GM12878 (cell line): ENCODE data around the gene EML5. TPM values are rescaled to one million over a fixed set of nuclear protein-coding genes. Genes with fewer than 3 reads are reported as not detected.

Source experiments
- BMI1 ChIP-seq: fragments of 450-650 bp; IDR thresholded peaks from 2 replicates; pipeline ENCODE4 v1.6.1; 2016; ENCODE audit warnings: mild to moderate bottlenecking, moderate library complexity, borderline replicate concordance
- CEBPZ ChIP-seq: fragments of 150-350 bp; IDR thresholded peaks from 2 replicates; pipeline ENCODE4 v1.6.1; 2016; ENCODE audit warnings: low read depth, low read length
- CHD2 ChIP-seq: IDR thresholded peaks from 2 replicates; pipeline ENCODE4 v1.6.1; 2011; ENCODE audit warnings: low read depth, low read length, improper control_type of control experiment, borderline replicate concordance
- CREM ChIP-seq: IDR thresholded peaks from 2 replicates; pipeline ENCODE4 v1.6.1; 2014; ENCODE audit warnings: antibody characterized with exemption, low read depth
- EZH2 ChIP-seq: IDR thresholded peaks from 2 replicates; pipeline ENCODE4 v1.6.1; 2012; ENCODE audit warnings: low read depth, mild to moderate bottlenecking, control low read depth, inconsistent platforms, low read length, borderline replicate concordance; ENCODE audit not compliant: control insufficient read depth
- FOXK2 ChIP-seq: fragments of 450-650 bp; IDR thresholded peaks from 2 replicates; pipeline ENCODE4 v1.6.1; 2017; ENCODE audit warnings: mild to moderate bottlenecking, moderate library complexity
- FOXM1 ChIP-seq: IDR thresholded peaks from 2 replicates; pipeline ENCODE4 v1.6.1; 2012; ENCODE audit warnings: low read depth, mild to moderate bottlenecking, inconsistent platforms, low read length, moderate library complexity
- HDAC6 ChIP-seq: fragments of 200-600 bp; sonication (generic); IDR thresholded peaks from one replicate; pipeline ENCODE4 v1.8.0; 2017; ENCODE audit warnings: antibody characterized with exemption; ENCODE audit not compliant: unreplicated experiment
- IRF5 ChIP-seq: fragments of 450-650 bp; IDR thresholded peaks from 2 replicates; pipeline ENCODE4 v1.6.1; 2017; ENCODE audit warnings: borderline replicate concordance
- JUND ChIP-seq: IDR thresholded peaks from 2 replicates; pipeline ENCODE4 v1.6.1; 2012; ENCODE audit warnings: low read depth, mild to moderate bottlenecking, low read length, improper control_type of control experiment, moderate library complexity
- LARP7 ChIP-seq: fragments of 450-650 bp; IDR thresholded peaks from 2 replicates; pipeline ENCODE4 v1.6.1; 2017; ENCODE audit warnings: mild to moderate bottlenecking
- MEF2A ChIP-seq: IDR thresholded peaks from 2 replicates; pipeline ENCODE4 v1.6.1; 2011; ENCODE audit warnings: low read depth, mild to moderate bottlenecking, low read length, moderate library complexity; ENCODE audit not compliant: insufficient read depth
- MTA3 ChIP-seq: IDR thresholded peaks from 2 replicates; pipeline ENCODE4 v1.6.1; 2012; ENCODE audit warnings: low read length, inconsistent platforms, borderline replicate concordance
- NBN ChIP-seq: fragments of 450-650 bp; IDR thresholded peaks from 2 replicates; pipeline ENCODE4 v1.6.1; 2016
- NR2C1 ChIP-seq: fragments of 450-650 bp; IDR thresholded peaks from 2 replicates; pipeline ENCODE4 v1.6.1; 2017; ENCODE audit warnings: antibody characterized with exemption, mild to moderate bottlenecking, moderate library complexity
- PAX5 ChIP-seq: IDR thresholded peaks from 2 replicates; pipeline ENCODE4 v1.6.1; 2011; ENCODE audit warnings: low read depth, low read length, borderline replicate concordance
- POLR2AphosphoS2 ChIP-seq: IDR thresholded peaks from 2 replicates; pipeline ENCODE4 v1.6.1; 2011; ENCODE audit warnings: low read depth, mild to moderate bottlenecking, low read length, improper control_type of control experiment, moderate library complexity
- RAD51 ChIP-seq: fragments of 450-650 bp; IDR thresholded peaks from 2 replicates; pipeline ENCODE4 v1.6.1; 2016; ENCODE audit warnings: moderate library complexity, mild to moderate bottlenecking, inconsistent platforms
- SIX5 ChIP-seq: IDR thresholded peaks from 2 replicates; pipeline ENCODE4 v1.6.1; 2011; ENCODE audit warnings: mild to moderate bottlenecking, low read depth, low read length, moderate library complexity; ENCODE audit not compliant: severe bottlenecking
- SMAD1 ChIP-seq: fragments of 450-650 bp; IDR thresholded peaks from 2 replicates; pipeline ENCODE4 v1.6.1; 2018; ENCODE audit warnings: mild to moderate bottlenecking, low read depth; ENCODE audit not compliant: partially characterized antibody
- SMC3 ChIP-seq: IDR thresholded peaks from 2 replicates; pipeline ENCODE4 v1.6.1; 2011; ENCODE audit warnings: low read length, improper control_type of control experiment, borderline replicate concordance
- SRF ChIP-seq, 2 experiments: IDR thresholded peaks; 2 replicates each; pipeline ENCODE4 v1.6.1; 2011; ENCODE audit warnings: low read depth in 2 of 2, low read length in 2 of 2, mild to moderate bottlenecking in 1 of 2, moderate library complexity in 1 of 2
- STAT3 ChIP-seq: IDR thresholded peaks from 2 replicates; pipeline ENCODE4 v1.6.1; 2011; ENCODE audit warnings: low read depth, low read length, improper control_type of control experiment
- TAF1 ChIP-seq: IDR thresholded peaks from 2 replicates; pipeline ENCODE4 v1.6.1; 2011; ENCODE audit warnings: mild to moderate bottlenecking, low read depth, low read length, borderline replicate concordance
- TARDBP ChIP-seq: IDR thresholded peaks from 2 replicates; pipeline ENCODE4 v1.6.1; 2016; ENCODE audit warnings: borderline replicate concordance
- YY1 ChIP-seq: IDR thresholded peaks from 2 replicates; pipeline ENCODE4 v1.6.1; 2011; ENCODE audit warnings: low read depth, mild to moderate bottlenecking, low read length
- ZNF622 ChIP-seq: fragments of 450-650 bp; IDR thresholded peaks from 2 replicates; pipeline ENCODE4 v1.6.1; 2017; ENCODE audit warnings: mild to moderate bottlenecking, inconsistent platforms
- polyA plus RNA-seq, 11 experiments: library from polyadenylated mRNA; depleted of rRNA in 4 of 11; unstranded in 6 of 11; stranded (reverse) in 5 of 11; fragments of >200 nt; fragmentation: Nextera tagmentation in 4 of 11; fragmentation: Illumina TruSeq in 1 of 11; extraction: Ambion mirVana in 4 of 11; extraction: Trizol in 1 of 11; gene quantifications; 1 replicate in 1 of 11; 2 replicates in 10 of 11; pipeline versions ENCODE4 v1.2.1 to v1.2.3, GENCODE V29; 2011 to 2016; ENCODE audit warnings: inconsistent platforms in 2 of 11, missing spikeins in 2 of 11, low read depth in 1 of 11
- total RNA-seq, 4 experiments: library from RNA; depleted of rRNA in 3 of 4; stranded (reverse); fragments of >200 nt in 3 of 4; fragmentation: Illumina TruSeq in 1 of 4; extraction: Trizol in 1 of 4; gene quantifications; 2 replicates each; pipeline versions ENCODE4 v1.2.1 to v1.2.3, GENCODE V29; 2013 to 2021

Gene EML5
- total and polyA plus RNA-seq, 10 of the 15 experiments (the other 5 are each of a cell fraction or from before 2014, with no cell fraction given): 0.08 to 0.35 (median 0.22) TPM; not detected in 1

- TF ChIP-seq JUND (no peak), RAD51 (no peak), MEF2A (peak; percentile 73; the same call in 1 of the 2 replicates), HDAC6 (no peak), EZH2 (no peak), CREM (peak; percentile 55; the same call in 1 of the 2 replicates), CHD2 (no peak), IRF5 (no peak), STAT3 (no peak), LARP7 (no peak), SIX5 (no peak), NBN (no peak), CEBPZ (no peak), POLR2AphosphoS2 (no peak), SMC3 (no peak), TARDBP (no peak), NR2C1 (no peak), ZNF622 (no peak), BMI1 (no peak), YY1 (no peak), FOXM1 (0 out of 2 replicates have a peak, but pooled peaks have one; percentile 46), MTA3 (no peak), PAX5 (no peak), SMAD1 (no peak), FOXK2 (no peak), SRF (IDR thresholded peaks at IDR 0.05; ENCODE audit: low read depth in 2 of 2, low read length in 2 of 2) (no peak), TAF1 (no peak)
Measured at GRCh38 chr14:88668448-88669116, 124.2 kb downstream of the EML5 start (continued).
